ENCODE measurements around the gene CCDC134.

CCDC134 gene

GRCh38 chr22:41801886-41802285 is 1.4 kb downstream of the CCDC134 start:
- no peak for DNase-seq
- H3K27me3 ChIP-seq (replicated peaks in 2 of 5; ENCODE audit: control insufficient read depth in 4 of 5, insufficient read depth in 5 of 5, low read length in 4 of 5): no peaks in the 10 kb centered on the region
- no peak overlapping the region for H3K27ac ChIP-seq (ENCODE audit: insufficient read depth in 1 of 2, low read depth in 1 of 2, low read length in 2 of 2, poor library complexity in 1 of 2, severe bottlenecking in 2 of 2)
- peak overlapping the region in 4 of 7 experiments; percentile 84 to 98 (median 92) for H3K4me3 ChIP-seq (ENCODE audit: control insufficient read depth in 1 of 7, extremely low read depth in 1 of 7, insufficient read depth in 4 of 7, low read depth in 2 of 7, low read length in 6 of 7)
- peaks cover 0 to 3% (median 0%) of the 10 kb centered on the region in 4 experiments for H3K36me3 ChIP-seq (ENCODE audit: control insufficient read depth in 4 of 4, insufficient read depth in 4 of 4, low read length in 3 of 4)
- no CpG with 5 or more reads among the region's 2 CpGs for WGBS (ENCODE audit: insufficient coverage)
- H3K4me1 ChIP-seq (ENCODE audit: control extremely low read depth in 1 of 4, control insufficient read depth in 4 of 4, insufficient read depth in 4 of 4, low read length in 3 of 4): peaks cover 3 to 32% (median 26%) of the 10 kb centered on the region in 4 experiments
- CTCF ChIA-PET: interaction anchor here (0.8 to 8.3 kb wide), 2 partner anchors 20 to 51 kb away, joined by 4 to 55 read pairs; no protein-coding TSS in a partner anchor
- POLR2A ChIA-PET: no interaction called here
- no peaks in the 10 kb centered on the region for H3K9me3 ChIP-seq (ENCODE audit: control extremely low read depth in 1 of 5, control insufficient read depth in 4 of 5, insufficient read depth in 2 of 5, low read depth in 1 of 5, low read length in 4 of 5)

- Histone ChIP-seq H3K27ac (ENCODE audit: insufficient read depth in 1 of 2, low read depth in 1 of 2, low read length in 2 of 2, poor library complexity in 1 of 2, severe bottlenecking in 2 of 2) (no peak overlapping the region), H3K27me3 (replicated peaks in 2 of 5; ENCODE audit: control insufficient read depth in 4 of 5, insufficient read depth in 5 of 5, low read length in 4 of 5) (no peaks in the 10 kb centered on the region), H3K36me3 (ENCODE audit: control insufficient read depth in 4 of 4, insufficient read depth in 4 of 4, low read length in 3 of 4) (peaks cover 0 to 22% (median 12%) of the 10 kb centered on the region in 4 experiments), H3K9me3 (ENCODE audit: control extremely low read depth in 1 of 5, control insufficient read depth in 4 of 5, insufficient read depth in 2 of 5, low read depth in 1 of 5, low read length in 4 of 5) (no peaks in the 10 kb centered on the region), H3K4me1 (ENCODE audit: control extremely low read depth in 1 of 4, control insufficient read depth in 4 of 4, insufficient read depth in 4 of 4, low read length in 3 of 4) (peaks cover 3 to 16% (median 13%) of the 10 kb centered on the region in 4 experiments), H3K4me3 (ENCODE audit: control insufficient read depth in 1 of 7, extremely low read depth in 1 of 7, insufficient read depth in 4 of 7, low read depth in 2 of 7, low read length in 6 of 7) (no peak overlapping the region)
- POLR2A ChIA-PET: no interaction called here
- no peak for DNase-seq
- CTCF ChIA-PET: interaction anchor here (1.6 kb wide), 1 partner anchor 46 kb away, joined by 4 read pairs; no protein-coding TSS in a partner anchor
Measured at GRCh38 chr22:41805639-41806038, 5.2 kb downstream of the CCDC134 start.

DNA sequence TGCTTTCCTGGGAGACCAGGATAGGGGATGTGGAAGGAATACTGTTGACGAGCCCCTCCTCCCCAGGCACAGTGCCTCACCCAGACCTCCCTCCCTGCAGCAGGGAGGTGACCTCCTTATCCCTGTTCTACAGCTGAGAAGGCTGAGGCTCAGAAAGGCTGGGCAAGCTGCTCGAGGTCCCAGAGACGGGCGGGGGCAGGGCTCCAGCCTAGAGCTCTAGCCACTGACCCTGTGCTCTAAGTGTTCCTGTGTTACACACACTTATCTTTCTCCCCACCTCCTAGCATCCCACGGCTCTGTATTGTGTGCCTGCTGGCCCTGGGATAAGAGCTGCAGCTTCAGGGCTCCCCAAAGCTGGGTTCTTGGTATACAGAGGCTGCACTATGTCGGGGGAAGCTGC is 7.9 kb downstream of the CCDC134 start:
- H3K4me3 ChIP-seq (ENCODE audit: control insufficient read depth in 1 of 7, extremely low read depth in 1 of 7, insufficient read depth in 4 of 7, low read depth in 2 of 7, low read length in 6 of 7): no peak overlapping the region

GRCh38 chr22:41810022-41810421 is 9.5 kb downstream of the CCDC134 start:
- Histone ChIP-seq H3K27ac (ENCODE audit: insufficient read depth in 1 of 2, low read depth in 1 of 2, low read length in 2 of 2, poor library complexity in 1 of 2, severe bottlenecking in 2 of 2) (no peak overlapping the region), H3K27me3 (replicated peaks in 2 of 5; ENCODE audit: control insufficient read depth in 4 of 5, insufficient read depth in 5 of 5, low read length in 4 of 5) (no peaks in the 10 kb centered on the region), H3K4me1 (ENCODE audit: control extremely low read depth in 1 of 4, control insufficient read depth in 4 of 4, insufficient read depth in 4 of 4, low read length in 3 of 4) (no peaks in the 10 kb centered on the region), H3K9me3 (ENCODE audit: control extremely low read depth in 1 of 5, control insufficient read depth in 4 of 5, insufficient read depth in 2 of 5, low read depth in 1 of 5, low read length in 4 of 5) (no peaks in the 10 kb centered on the region), H3K36me3 (ENCODE audit: control insufficient read depth in 4 of 4, insufficient read depth in 4 of 4, low read length in 3 of 4) (peaks cover 4 to 52% (median 31%) of the 10 kb centered on the region in 4 experiments), H3K4me3 (ENCODE audit: control insufficient read depth in 1 of 7, extremely low read depth in 1 of 7, insufficient read depth in 4 of 7, low read depth in 2 of 7, low read length in 6 of 7) (no peak overlapping the region)
- no peak for DNase-seq
- WGBS (ENCODE audit: insufficient coverage): 97% methylated on average over 8 of the region's 12 CpGs
- POLR2A ChIA-PET: no interaction called here
- CTCF ChIA-PET: interaction anchor here (0.6 to 1.3 kb wide), 2 partner anchors 48 to 62 kb away, joined by 3 to 5 read pairs; no protein-coding TSS in a partner anchor

More for the DNA sequence above, 7.9 kb downstream of the CCDC134 start:
- no peak for DNase-seq
- ChIA-PET CTCF (no interaction called here), POLR2A (no interaction called here)
- Histone ChIP-seq H3K9me3 (ENCODE audit: control extremely low read depth in 1 of 5, control insufficient read depth in 4 of 5, insufficient read depth in 2 of 5, low read depth in 1 of 5, low read length in 4 of 5) (no peaks in the 10 kb centered on the region), H3K36me3 (ENCODE audit: control insufficient read depth in 4 of 4, insufficient read depth in 4 of 4, low read length in 3 of 4) (peaks cover 4 to 39% (median 22%) of the 10 kb centered on the region in 4 experiments), H3K27ac (ENCODE audit: insufficient read depth in 1 of 2, low read depth in 1 of 2, low read length in 2 of 2, poor library complexity in 1 of 2, severe bottlenecking in 2 of 2) (no peak overlapping the region), H3K4me1 (ENCODE audit: control extremely low read depth in 1 of 4, control insufficient read depth in 4 of 4, insufficient read depth in 4 of 4, low read length in 3 of 4) (no peaks in the 10 kb centered on the region), H3K27me3 (replicated peaks in 2 of 5; ENCODE audit: control insufficient read depth in 4 of 5, insufficient read depth in 5 of 5, low read length in 4 of 5) (no peaks in the 10 kb centered on the region)
- 95% methylated on average over 5 of the region's 6 CpGs for WGBS (ENCODE audit: insufficient coverage)

DNA sequence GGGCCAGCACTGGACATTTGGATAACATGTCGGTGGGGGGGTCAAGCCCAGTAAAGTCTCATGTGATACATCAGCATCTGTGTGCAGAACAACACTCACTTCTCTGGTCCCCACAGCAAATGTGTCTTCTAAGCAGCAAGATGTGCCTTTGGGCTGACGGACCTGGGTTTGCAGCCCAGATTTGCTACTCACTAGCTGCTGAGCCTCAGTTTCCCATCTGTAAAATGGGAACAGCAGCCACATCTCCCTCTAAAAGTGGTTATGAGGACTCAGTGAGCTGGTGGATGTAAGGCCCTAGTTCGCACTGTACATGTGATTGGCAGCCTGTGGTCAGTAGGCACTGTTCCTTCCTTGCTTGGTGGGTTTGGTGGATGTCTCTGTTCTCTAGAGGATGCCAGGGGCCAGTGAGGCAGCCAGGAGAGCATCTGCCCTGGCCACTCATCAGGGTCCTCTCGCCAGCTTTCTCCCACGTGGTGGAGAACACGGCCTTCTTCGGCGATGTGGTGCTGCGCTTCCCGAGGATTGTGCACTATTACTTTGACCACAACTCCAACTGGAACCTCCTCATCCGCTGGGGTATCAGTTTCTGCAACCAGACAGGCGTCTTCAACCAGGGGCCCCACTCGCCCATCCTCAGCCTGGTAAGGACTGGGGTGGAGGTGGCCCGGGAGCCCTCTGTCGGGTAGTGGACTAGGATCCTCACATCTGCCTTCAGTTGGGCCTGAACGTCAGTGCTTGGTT is 12.5 kb downstream of the CCDC134 start:
- Histone ChIP-seq H3K27ac (ENCODE audit: insufficient read depth in 1 of 2, low read depth in 1 of 2, low read length in 2 of 2, poor library complexity in 1 of 2, severe bottlenecking in 2 of 2) (no peak overlapping the region), H3K9me3 (ENCODE audit: control extremely low read depth in 1 of 5, control insufficient read depth in 4 of 5, insufficient read depth in 2 of 5, low read depth in 1 of 5, low read length in 4 of 5) (no peaks in the 10 kb centered on the region), H3K36me3 (ENCODE audit: control insufficient read depth in 4 of 4, insufficient read depth in 4 of 4, low read length in 3 of 4) (peaks cover 8 to 69% (median 41%) of the 10 kb centered on the region in 4 experiments), H3K4me1 (ENCODE audit: control extremely low read depth in 1 of 4, control insufficient read depth in 4 of 4, insufficient read depth in 4 of 4, low read length in 3 of 4) (no peaks in the 10 kb centered on the region), H3K27me3 (replicated peaks in 2 of 5; ENCODE audit: control insufficient read depth in 4 of 5, insufficient read depth in 5 of 5, low read length in 4 of 5) (no peaks in the 10 kb centered on the region), H3K4me3 (ENCODE audit: control insufficient read depth in 1 of 7, extremely low read depth in 1 of 7, insufficient read depth in 4 of 7, low read depth in 2 of 7, low read length in 6 of 7) (no peak overlapping the region)
- CTCF ChIA-PET: interaction anchor here (1.5 kb wide), 1 partner anchor 14 kb away, joined by 6 read pairs; no protein-coding TSS in a partner anchor
- 98% methylated on average over 14 of the region's 16 CpGs for WGBS (ENCODE audit: insufficient coverage)
- no peak for DNase-seq
- POLR2A ChIA-PET: no interaction called here

DNA sequence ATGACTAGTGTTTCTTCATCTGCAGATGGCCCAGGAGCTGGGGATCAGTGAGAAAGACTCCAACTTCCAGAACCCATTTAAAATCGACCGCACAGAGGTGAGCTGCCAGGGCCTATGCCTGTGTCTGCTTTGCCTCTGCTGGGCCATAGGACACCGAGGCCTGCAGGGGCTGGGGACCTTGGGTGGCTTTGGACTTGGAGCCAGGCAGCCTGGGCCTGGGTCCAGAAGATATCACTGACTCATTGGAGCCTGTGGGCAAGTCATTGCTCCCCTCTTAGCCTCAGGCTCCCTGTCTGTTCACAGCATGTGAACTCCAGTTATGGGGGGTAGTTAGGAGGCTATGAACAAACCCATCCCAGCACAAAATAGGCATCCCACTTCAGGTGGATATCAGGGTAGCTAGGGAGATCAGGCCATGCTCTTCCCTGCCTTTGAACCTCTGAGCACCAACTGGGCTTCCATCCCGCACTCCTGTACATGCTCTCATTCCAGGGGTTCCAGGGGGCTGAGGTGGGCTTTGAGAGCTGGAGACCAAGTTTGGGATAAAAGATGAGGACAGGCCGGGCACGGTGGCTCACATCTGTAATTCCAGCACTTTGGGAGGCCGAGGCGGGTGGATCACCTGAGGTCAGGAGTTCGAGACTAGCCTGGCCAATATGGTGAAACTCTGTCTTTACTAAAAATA is 13.4 kb downstream of the CCDC134 start:
- Histone ChIP-seq H3K27me3 (replicated peaks in 2 of 5; ENCODE audit: control insufficient read depth in 4 of 5, insufficient read depth in 5 of 5, low read length in 4 of 5) (no peaks in the 10 kb centered on the region), H3K36me3 (ENCODE audit: control insufficient read depth in 4 of 4, insufficient read depth in 4 of 4, low read length in 3 of 4) (peaks cover 8 to 68% (median 48%) of the 10 kb centered on the region in 4 experiments), H3K4me1 (ENCODE audit: control extremely low read depth in 1 of 4, control insufficient read depth in 4 of 4, insufficient read depth in 4 of 4, low read length in 3 of 4) (no peaks in the 10 kb centered on the region), H3K27ac (ENCODE audit: insufficient read depth in 1 of 2, low read depth in 1 of 2, low read length in 2 of 2, poor library complexity in 1 of 2, severe bottlenecking in 2 of 2) (no peak overlapping the region), H3K4me3 (ENCODE audit: control insufficient read depth in 1 of 7, extremely low read depth in 1 of 7, insufficient read depth in 4 of 7, low read depth in 2 of 7, low read length in 6 of 7) (no peak overlapping the region), H3K9me3 (ENCODE audit: control extremely low read depth in 1 of 5, control insufficient read depth in 4 of 5, insufficient read depth in 2 of 5, low read depth in 1 of 5, low read length in 4 of 5) (no peaks in the 10 kb centered on the region)
- WGBS (ENCODE audit: insufficient coverage): 100% methylated on average over 6 of the region's 9 CpGs
- ChIA-PET CTCF (interaction anchor here (1.0 to 1.5 kb wide), 3 partner anchors 15 to 100 kb away, joined by 3 to 6 read pairs (median 3); no protein-coding TSS in a partner anchor), POLR2A (no interaction called here)
- no peak for DNase-seq

- Histone ChIP-seq H3K27ac (ENCODE audit: insufficient read depth in 1 of 2, low read depth in 1 of 2, low read length in 2 of 2, poor library complexity in 1 of 2, severe bottlenecking in 2 of 2) (no peak overlapping the region), H3K4me3 (ENCODE audit: control insufficient read depth in 1 of 7, extremely low read depth in 1 of 7, insufficient read depth in 4 of 7, low read depth in 2 of 7, low read length in 6 of 7) (no peak overlapping the region), H3K4me1 (ENCODE audit: control extremely low read depth in 1 of 4, control insufficient read depth in 4 of 4, insufficient read depth in 4 of 4, low read length in 3 of 4) (no peaks in the 10 kb centered on the region), H3K36me3 (ENCODE audit: control insufficient read depth in 4 of 4, insufficient read depth in 4 of 4, low read length in 3 of 4) (peaks cover 8 to 66% (median 43%) of the 10 kb centered on the region in 4 experiments), H3K27me3 (replicated peaks in 2 of 5; ENCODE audit: control insufficient read depth in 4 of 5, insufficient read depth in 5 of 5, low read length in 4 of 5) (no peaks in the 10 kb centered on the region), H3K9me3 (ENCODE audit: control extremely low read depth in 1 of 5, control insufficient read depth in 4 of 5, insufficient read depth in 2 of 5, low read depth in 1 of 5, low read length in 4 of 5) (no peaks in the 10 kb centered on the region)
- ChIA-PET CTCF (interaction anchor here (0.8 to 1.4 kb wide), 2 partner anchors 13 to 15 kb away, joined by 3 to 10 read pairs; partner anchors contain the start of gene CCDC134), POLR2A (no interaction called here)
- DNase-seq: no peak
- 100% methylated on average over 1 of the region's 3 CpGs for WGBS (ENCODE audit: insufficient coverage)
Measured at GRCh38 chr22:41815716-41816115, 15.2 kb downstream of the CCDC134 start.

Data from common myeloid progenitor, CD34-positive (primary cell).